ENCODE results near the gene GPR4.

GPR4 gene

GRCh38 chr19:45587873-45588272 lies 14.1 kb downstream of the GPR4 start:
- no peak for DNase-seq (ENCODE audit: low read depth)

- DNase-seq (ENCODE audit: low read depth), result no peak
Observed at GRCh38 chr19:45585158-45585577, 16.8 kb downstream of the GPR4 start.

- DNase-seq (ENCODE audit: low read depth), result peak; percentile 99
Observed at GRCh38 chr19:45584332-45585157, 17.5 kb downstream of the GPR4 start, which contains the start of gene OPA3. TSS of gene OPA3 (minus strand) at chr19:45584802. CDS start at chr19:45584764, 38 bp downstream.

GRCh38 chr19:45581576-45581975 lies 20.4 kb downstream of the GPR4 start:
- DNase-seq (ENCODE audit: low read depth), result no peak

GRCh38 chr19:45578861-45579260 lies 23.2 kb downstream of the GPR4 start:
- no peak for DNase-seq (ENCODE audit: low read depth)

GRCh38 chr19:45577111-45577905 lies 24.7 kb downstream of the GPR4 start:
- peak; percentile 83 for DNase-seq (ENCODE audit: low read depth)

- no peak for DNase-seq (ENCODE audit: low read depth)
Observed at GRCh38 chr19:45576682-45577081, 25.3 kb downstream of the GPR4 start.

- DNase-seq (ENCODE audit: low read depth), result no peak
Observed at GRCh38 chr19:45575216-45575615, 26.8 kb downstream of the GPR4 start.

GRCh38 chr19:45574526-45574925 lies 27.5 kb downstream of the GPR4 start:
- no peak for DNase-seq (ENCODE audit: low read depth)

GRCh38 chr19:45571457-45572220 lies 30.4 kb downstream of the GPR4 start:
- DNase-seq (ENCODE audit: low read depth), result no peak

- no peak for DNase-seq (ENCODE audit: low read depth)
Observed at GRCh38 chr19:45569619-45570421, 32.2 kb downstream of the GPR4 start.

- no peak for DNase-seq (ENCODE audit: low read depth)
Observed at GRCh38 chr19:45568732-45569131, 33.3 kb downstream of the GPR4 start.

GRCh38 chr19:45567609-45568008 lies 34.4 kb downstream of the GPR4 start:
- DNase-seq (ENCODE audit: low read depth), result no peak

- no peak for DNase-seq (ENCODE audit: low read depth)
Observed at GRCh38 chr19:45564131-45564780, 37.8 kb downstream of the GPR4 start.

- no peak for DNase-seq (ENCODE audit: low read depth)
Observed at GRCh38 chr19:45560686-45561085, 41.3 kb downstream of the GPR4 start.

GRCh38 chr19:45560038-45560437 lies 42.0 kb downstream of the GPR4 start:
- no peak for DNase-seq (ENCODE audit: low read depth)

GRCh38 chr19:45558399-45558878 lies 43.6 kb downstream of the GPR4 start:
- no peak for DNase-seq (ENCODE audit: low read depth)

- DNase-seq (ENCODE audit: low read depth), result no peak
Observed at GRCh38 chr19:45556835-45557234, 45.2 kb downstream of the GPR4 start.

GRCh38 chr19:45554481-45554880 lies 47.5 kb downstream of the GPR4 start:
- DNase-seq (ENCODE audit: low read depth), result no peak

- no peak for DNase-seq (ENCODE audit: low read depth)
Observed at GRCh38 chr19:45553464-45553863, 48.5 kb downstream of the GPR4 start.
